ENCODE results near the gene C10orf95. TPM values are rescaled to one million over a fixed set of nuclear protein-coding genes. Genes with fewer than 3 reads are reported as not detected.
A peak's percentile ranks its signal among the peaks of the same experiment; 100 is the strongest.

C10orf95 gene
- polyA plus RNA-seq, 2 of the 4 experiments (the other 2 are of a cell fraction), result 0.12 to 0.13 TPM

DNA sequence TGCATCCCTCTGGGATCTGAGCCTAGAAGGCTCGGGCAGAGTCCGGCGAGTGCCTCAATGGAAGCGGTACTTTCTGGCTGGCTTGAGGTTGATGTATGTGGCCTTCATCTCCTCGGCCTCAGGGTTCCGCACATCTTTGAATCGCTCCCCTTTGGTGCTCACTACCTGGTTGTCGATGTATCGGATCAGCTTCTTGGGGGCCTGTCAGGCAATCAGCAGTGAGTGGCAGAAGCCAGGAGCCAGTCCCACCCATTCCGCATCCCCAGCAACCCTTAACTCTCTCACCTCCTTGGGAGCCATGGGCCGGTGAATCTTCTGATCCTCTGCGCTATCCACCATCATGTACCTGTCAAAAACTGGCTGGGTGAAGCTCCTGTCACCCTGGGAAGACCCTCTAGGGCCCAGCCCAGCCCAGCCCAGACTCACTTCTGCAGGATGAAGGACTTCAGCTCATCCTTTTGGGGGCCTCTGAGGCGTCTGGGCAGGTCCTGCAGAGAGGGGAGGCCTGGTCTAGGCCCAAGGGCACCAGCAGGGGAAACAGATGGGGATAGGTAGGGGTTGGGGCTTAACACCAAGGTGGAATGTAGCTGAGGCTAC lies 27.9 kb downstream of the C10orf95 start:
- Histone ChIP-seq H3K4me1 (peaks cover 25% of the 10 kb centered on the region), H3K4me2 (no peak overlapping the region), H3K9me3 (no peaks in the 10 kb centered on the region), H3K4me3 (no peak overlapping the region), H3K27ac (no peak overlapping the region)
- DNase-seq (ENCODE audit: low read depth in 1 of 2, low spot score in 1 of 2) (no peak), ATAC-seq (no peak), FAIRE-seq (no peak)
- TF ChIP-seq, protein P1, sequence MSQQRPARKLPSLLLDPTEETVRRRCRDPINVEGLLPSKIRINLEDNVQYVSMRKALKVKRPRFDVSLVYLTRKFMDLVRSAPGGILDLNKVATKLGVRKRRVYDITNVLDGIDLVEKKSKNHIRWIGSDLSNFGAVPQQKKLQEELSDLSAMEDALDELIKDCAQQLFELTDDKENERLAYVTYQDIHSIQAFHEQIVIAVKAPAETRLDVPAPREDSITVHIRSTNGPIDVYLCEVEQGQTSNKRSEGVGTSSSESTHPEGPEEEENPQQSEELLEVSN (IDR thresholded peaks at IDR 0.05; ENCODE audit: borderline replicate concordance, low read depth), result no peak
- no peak for TF ChIP-seq HOXA7 (CRISPR knock-in tag; IDR thresholded peaks at IDR 0.05)
- no peak for TF ChIP-seq NR3C1 (IDR thresholded peaks at IDR 0.05)
- 91% methylated on average over 13 of the region's 13 CpGs for WGBS (ENCODE audit: missing lambda C conversion rate)
- ChIA-PET POLR2A (interaction anchor here (1.1 to 1.5 kb wide), 3 partner anchors 9 to 254 kb away, joined by 3 to 5 read pairs (median 4); partner anchors contain the start of gene CUEDC2), CTCF (interaction anchor here (0.5 to 17.4 kb wide), 40 partner anchors 11 to 290 kb away, joined by 3 to 337 read pairs (median 6); partner anchors contain the start of genes C10orf95, CUEDC2, NFKB2 and NOLC1)

DNA sequence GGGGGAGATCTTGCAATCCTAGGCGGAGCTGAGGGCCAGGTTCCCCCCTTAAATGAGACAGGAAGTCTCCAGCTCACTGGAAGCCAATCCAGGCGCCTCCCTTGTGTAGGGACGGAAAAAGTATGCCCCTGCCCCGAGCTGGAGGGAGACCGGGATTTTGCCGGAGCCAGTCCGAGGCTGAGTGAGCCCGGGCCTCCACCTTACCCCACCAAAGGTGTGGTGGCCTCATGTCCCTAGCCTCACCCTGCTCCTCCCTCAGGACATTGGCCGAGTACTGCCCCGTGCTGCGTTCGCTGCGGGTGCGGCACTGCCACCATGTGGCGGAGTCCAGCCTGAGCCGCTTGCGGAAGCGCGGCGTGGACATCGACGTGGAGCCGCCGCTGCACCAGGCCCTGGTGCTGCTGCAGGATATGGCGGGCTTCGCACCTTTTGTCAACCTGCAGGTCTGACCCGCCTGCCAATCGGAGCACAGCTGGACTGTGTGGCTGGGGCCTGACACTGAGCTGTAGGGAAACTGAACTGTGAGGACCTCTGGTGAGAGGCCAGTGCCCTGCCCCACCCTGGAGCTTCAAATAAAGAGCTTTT lies 28.7 kb downstream of the C10orf95 start:
- peak; percentile 85 to 87 for DNase-seq (ENCODE audit: low read depth in 1 of 2, low spot score in 1 of 2)
- peak; percentile 61 for FAIRE-seq
- TF ChIP-seq, protein P2, sequence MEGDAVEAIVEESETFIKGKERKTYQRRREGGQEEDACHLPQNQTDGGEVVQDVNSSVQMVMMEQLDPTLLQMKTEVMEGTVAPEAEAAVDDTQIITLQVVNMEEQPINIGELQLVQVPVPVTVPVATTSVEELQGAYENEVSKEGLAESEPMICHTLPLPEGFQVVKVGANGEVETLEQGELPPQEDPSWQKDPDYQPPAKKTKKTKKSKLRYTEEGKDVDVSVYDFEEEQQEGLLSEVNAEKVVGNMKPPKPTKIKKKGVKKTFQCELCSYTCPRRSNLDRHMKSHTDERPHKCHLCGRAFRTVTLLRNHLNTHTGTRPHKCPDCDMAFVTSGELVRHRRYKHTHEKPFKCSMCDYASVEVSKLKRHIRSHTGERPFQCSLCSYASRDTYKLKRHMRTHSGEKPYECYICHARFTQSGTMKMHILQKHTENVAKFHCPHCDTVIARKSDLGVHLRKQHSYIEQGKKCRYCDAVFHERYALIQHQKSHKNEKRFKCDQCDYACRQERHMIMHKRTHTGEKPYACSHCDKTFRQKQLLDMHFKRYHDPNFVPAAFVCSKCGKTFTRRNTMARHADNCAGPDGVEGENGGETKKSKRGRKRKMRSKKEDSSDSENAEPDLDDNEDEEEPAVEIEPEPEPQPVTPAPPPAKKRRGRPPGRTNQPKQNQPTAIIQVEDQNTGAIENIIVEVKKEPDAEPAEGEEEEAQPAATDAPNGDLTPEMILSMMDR (IDR thresholded peaks at IDR 0.05), result peak; percentile 81
- TF ChIP-seq RFX5 (IDR thresholded peaks at IDR 0.05) (0 out of 2 replicates have a peak, but pooled peaks have one; percentile 14), RAD21 (conservative IDR thresholded peaks at IDR 0.05 in 1 of 2, IDR thresholded peaks at IDR 0.05 in 1 of 2) (peak; percentile 74 to 78), RCOR1 (IDR thresholded peaks at IDR 0.05; ENCODE audit: low read depth, low read length) (no peak), HOXA7 (CRISPR knock-in tag; IDR thresholded peaks at IDR 0.05) (no peak), SMC3 (IDR thresholded peaks at IDR 0.05) (peak; percentile 84)
- TF ChIP-seq, protein P1 (IDR thresholded peaks at IDR 0.05; ENCODE audit: borderline replicate concordance, low read depth), result peak; percentile 94
- TF ChIP-seq, protein P3, sequence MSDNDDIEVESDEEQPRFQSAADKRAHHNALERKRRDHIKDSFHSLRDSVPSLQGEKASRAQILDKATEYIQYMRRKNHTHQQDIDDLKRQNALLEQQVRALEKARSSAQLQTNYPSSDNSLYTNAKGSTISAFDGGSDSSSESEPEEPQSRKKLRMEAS (IDR thresholded peaks at IDR 0.05), result peak; percentile 97
- TF ChIP-seq, protein P4, sequence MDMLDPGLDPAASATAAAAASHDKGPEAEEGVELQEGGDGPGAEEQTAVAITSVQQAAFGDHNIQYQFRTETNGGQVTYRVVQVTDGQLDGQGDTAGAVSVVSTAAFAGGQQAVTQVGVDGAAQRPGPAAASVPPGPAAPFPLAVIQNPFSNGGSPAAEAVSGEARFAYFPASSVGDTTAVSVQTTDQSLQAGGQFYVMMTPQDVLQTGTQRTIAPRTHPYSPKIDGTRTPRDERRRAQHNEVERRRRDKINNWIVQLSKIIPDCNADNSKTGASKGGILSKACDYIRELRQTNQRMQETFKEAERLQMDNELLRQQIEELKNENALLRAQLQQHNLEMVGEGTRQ (IDR thresholded peaks at IDR 0.05), result peak; percentile 65
- peak; percentile 63 to 78 for ATAC-seq
- Histone ChIP-seq H3K4me3 (peak overlapping the region; percentile 57), H3K27ac (peak overlapping the region; percentile 86 to 90; a peak in 4 of 6 replicates), H3K4me2 (peak overlapping the region; percentile 97), H3K9me3 (no peaks in the 10 kb centered on the region), H3K4me1 (peaks cover 25% of the 10 kb centered on the region)
- POLR2A ChIA-PET, result interaction anchor here (1.0 to 1.5 kb wide), 3 partner anchors 57 to 253 kb away, joined by 3 to 5 read pairs (median 3); no protein-coding TSS in a partner anchor
- CTCF ChIA-PET, result interaction anchor here (0.5 to 17.4 kb wide), 52 partner anchors 11 to 290 kb away, joined by 3 to 337 read pairs (median 4); partner anchors contain the start of genes C10orf95, CUEDC2, NFKB2 and NOLC1
- WGBS (ENCODE audit: missing lambda C conversion rate), result 11% methylated on average over 13 of the region's 28 CpGs

DNA sequence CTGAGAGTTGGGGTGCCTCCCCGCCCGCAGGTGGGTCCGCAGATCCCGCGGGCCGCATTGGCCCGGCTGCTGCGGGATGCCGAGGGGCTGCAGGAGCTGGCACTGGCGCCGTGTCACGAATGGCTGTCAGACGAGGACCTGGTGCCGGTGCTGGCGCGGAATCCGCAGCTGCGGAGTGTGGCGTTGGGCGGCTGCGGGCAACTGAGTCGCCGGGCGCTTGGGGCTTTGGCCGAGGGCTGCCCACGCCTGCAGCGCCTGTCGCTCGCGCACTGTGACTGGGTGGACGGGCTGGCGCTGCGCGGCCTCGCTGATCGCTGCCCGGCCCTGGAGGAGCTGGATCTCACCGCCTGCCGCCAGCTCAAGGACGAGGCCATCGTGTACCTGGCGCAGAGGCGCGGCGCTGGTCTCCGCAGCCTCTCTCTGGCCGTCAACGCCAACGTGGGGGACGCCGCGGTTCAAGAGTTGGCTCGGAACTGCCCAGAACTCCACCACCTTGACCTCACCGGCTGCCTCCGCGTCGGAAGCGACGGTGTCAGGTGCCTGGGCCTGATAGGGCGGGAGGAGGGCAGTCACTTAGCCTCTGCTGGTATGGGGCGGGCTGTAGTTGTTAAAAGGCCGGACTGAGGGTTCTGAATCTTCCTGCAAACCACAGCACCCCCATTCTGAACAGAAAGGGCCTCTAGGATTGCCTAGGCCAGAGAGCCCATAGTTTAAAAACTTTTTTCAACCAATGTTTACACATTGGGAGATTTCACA lies 29.4 kb downstream of the C10orf95 start:
- CTCF ChIA-PET, result interaction anchor here (0.6 to 17.4 kb wide), 35 partner anchors 10 to 282 kb away, joined by 3 to 337 read pairs (median 6); partner anchors contain the start of genes C10orf95, CUEDC2 and NFKB2
- peak overlapping the region; percentile 86 to 90 for H3K27ac ChIP-seq
- H3K4me3 ChIP-seq, result peak overlapping the region; percentile 57
- no peaks in the 10 kb centered on the region for H3K9me3 ChIP-seq
- FAIRE-seq, result no peak
- peak overlapping the region; percentile 97 for H3K4me2 ChIP-seq
- WGBS (ENCODE audit: missing lambda C conversion rate), result 42% methylated on average over 9 of the region's 62 CpGs
- ATAC-seq, result peak; percentile 2 to 9; a peak in 3 of 6 replicates
- DNase-seq (ENCODE audit: low read depth in 1 of 2, low spot score in 1 of 2), result no peak
- POLR2A ChIA-PET, result interaction anchor here (1.0 to 2.0 kb wide), 6 partner anchors 10 to 270 kb away, joined by 3 to 15 read pairs (median 5); partner anchors contain the start of genes CUEDC2 and NOLC1
- H3K4me1 ChIP-seq, result peaks cover 25% of the 10 kb centered on the region
- no peak for TF ChIP-seq TFCP2L1 (CRISPR knock-in tag; IDR thresholded peaks at IDR 0.05)
- TF ChIP-seq, protein P3 (IDR thresholded peaks at IDR 0.05), result no peak
- no peak for TF ChIP-seq RNF2 (IDR thresholded peaks at IDR 0.05; ENCODE audit: borderline replicate concordance, low read depth)
- no peak for TF ChIP-seq GATA3 (IDR thresholded peaks at IDR 0.05; ENCODE audit: borderline replicate concordance)
- no peak for TF ChIP-seq JUNB (IDR thresholded peaks at IDR 0.05)
- TF ChIP-seq, protein P1 (IDR thresholded peaks at IDR 0.05; ENCODE audit: borderline replicate concordance, low read depth), result no peak
- TF ChIP-seq NFE2L2 (conservative IDR thresholded peaks at IDR 0.05; ENCODE audit: low read length), result no peak
- no peak for TF ChIP-seq FOSL2 (IDR thresholded peaks at IDR 0.05)
- no peak for TF ChIP-seq FOSL2 (CRISPR knock-in tag; IDR thresholded peaks at IDR 0.05)
- TF ChIP-seq HDAC2 (IDR thresholded peaks at IDR 0.05), result no peak
- no peak for TF ChIP-seq HEYL (CRISPR knock-in tag; IDR thresholded peaks at IDR 0.05)
- no peak for TF ChIP-seq TP53 (CRISPR knock-in tag; IDR thresholded peaks at IDR 0.05)
- TF ChIP-seq RCOR1 (IDR thresholded peaks at IDR 0.05; ENCODE audit: low read depth, low read length), result no peak
- TF ChIP-seq, protein P5, sequence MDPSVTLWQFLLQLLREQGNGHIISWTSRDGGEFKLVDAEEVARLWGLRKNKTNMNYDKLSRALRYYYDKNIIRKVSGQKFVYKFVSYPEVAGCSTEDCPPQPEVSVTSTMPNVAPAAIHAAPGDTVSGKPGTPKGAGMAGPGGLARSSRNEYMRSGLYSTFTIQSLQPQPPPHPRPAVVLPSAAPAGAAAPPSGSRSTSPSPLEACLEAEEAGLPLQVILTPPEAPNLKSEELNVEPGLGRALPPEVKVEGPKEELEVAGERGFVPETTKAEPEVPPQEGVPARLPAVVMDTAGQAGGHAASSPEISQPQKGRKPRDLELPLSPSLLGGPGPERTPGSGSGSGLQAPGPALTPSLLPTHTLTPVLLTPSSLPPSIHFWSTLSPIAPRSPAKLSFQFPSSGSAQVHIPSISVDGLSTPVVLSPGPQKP (IDR thresholded peaks at IDR 0.05; ENCODE audit: low read depth, low read length), result no peak
- TF ChIP-seq SREBF2 (IDR thresholded peaks at IDR 0.05), result no peak
- TF ChIP-seq ZNF302 (CRISPR knock-in tag; IDR thresholded peaks at IDR 0.05), result no peak

Data from A549 (cell line).